ENCODE data around the gene ADAMTS17.

Gene ADAMTS17

DNA sequence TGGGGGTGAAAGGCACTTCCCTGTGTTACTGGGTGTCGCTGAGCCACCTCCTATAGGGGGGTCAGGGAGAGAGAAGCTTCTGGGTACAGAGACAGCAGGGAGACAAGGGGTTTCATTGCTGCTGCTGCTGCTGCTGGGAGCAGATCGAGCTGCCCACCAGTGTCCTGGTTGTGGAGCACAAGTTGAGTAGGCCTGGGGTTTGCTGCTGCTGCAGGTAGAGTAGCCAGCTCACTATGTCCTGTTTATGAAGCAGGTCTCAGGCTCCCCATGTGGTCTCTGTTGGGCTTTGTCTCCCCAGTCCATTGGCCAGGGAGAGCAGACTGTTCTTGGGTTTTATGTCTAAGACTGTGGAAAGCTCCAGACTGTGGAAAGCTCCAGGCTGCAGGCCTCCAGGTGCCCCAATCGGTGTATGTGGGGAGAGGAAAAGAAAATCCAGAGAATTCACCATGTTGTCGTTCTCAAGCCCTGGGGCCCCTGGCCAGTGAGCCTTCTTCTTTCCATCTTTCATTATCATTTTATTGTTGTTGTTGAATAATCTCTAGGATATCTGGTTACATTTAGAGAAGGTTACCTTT, 157.8 kb downstream of the ADAMTS17 start:
- FAIRE-seq (no peak), DNase-seq (ENCODE audit: insufficient read length) (no peak)
- no peak for TF ChIP-seq POLR2AphosphoS5 (IDR thresholded peaks at IDR 0.05; ENCODE audit: low read depth, low read length)
- TF ChIP-seq POLR2A (IDR thresholded peaks at IDR 0.05; ENCODE audit: low read depth, low read length): no peak
- no peak for TF ChIP-seq TAF1 (IDR thresholded peaks at IDR 0.05; ENCODE audit: borderline replicate concordance, low read depth, low read length)

DNA sequence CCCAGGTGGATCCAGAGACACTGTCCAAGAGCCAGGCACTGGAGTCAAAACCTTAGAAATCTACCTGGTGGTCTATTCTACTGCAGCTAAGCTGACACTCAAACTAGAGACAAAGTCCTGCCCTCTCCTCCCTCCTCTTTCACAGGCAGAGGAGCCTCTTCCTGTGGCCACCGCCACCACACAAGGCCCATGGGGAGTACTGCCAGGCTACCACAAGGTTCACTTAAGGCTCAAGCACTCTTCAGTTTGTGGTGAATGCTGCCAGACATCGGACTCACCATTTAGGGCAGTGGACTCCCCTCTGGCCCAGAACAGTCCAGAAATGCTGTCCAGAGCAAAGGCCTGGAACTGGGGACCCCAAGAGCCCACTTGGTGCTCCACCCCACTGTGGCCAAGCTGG, 160.9 kb downstream of the ADAMTS17 start:
- DNase-seq (ENCODE audit: insufficient read length): no peak
- no peak for FAIRE-seq
- TF ChIP-seq TAF1 (IDR thresholded peaks at IDR 0.05; ENCODE audit: borderline replicate concordance, low read depth, low read length) (no peak), POLR2A (IDR thresholded peaks at IDR 0.05; ENCODE audit: low read depth, low read length) (no peak), POLR2AphosphoS5 (IDR thresholded peaks at IDR 0.05; ENCODE audit: low read depth, low read length) (no peak)

DNA sequence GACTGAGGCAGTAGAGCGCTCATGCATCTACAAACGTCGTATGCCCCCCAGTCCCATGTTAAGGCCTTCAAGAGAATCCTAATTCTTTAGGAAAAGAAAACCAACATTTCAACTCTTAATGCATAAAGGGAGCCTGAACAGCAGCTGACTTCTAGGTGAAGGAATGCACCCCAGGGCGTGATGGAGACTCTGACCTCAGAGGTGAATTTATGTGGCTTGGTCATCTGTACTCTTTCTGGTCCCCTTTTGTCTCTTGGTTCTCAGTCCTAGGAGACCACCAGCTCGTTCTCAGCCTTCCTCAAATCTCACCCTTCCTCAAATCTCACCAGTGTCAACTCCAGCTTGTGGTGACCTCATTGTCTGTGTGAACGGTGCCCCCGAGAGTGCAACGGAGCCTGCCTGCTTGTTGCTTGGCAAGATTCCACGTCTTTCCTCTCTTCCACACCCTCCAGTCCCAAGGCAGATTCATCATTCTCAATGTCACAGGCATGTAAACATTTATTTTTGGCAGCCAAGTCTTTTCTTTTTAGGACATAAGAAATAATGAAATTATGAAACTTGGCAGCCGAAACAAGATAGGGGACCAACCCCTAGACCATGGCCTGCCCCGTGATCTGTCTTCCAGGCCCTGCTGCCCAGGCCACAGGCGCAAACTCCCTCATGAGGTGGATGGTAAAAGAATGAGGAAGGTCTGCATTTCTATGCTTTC, 166.2 kb downstream of the ADAMTS17 start:
- FAIRE-seq (no peak), DNase-seq (ENCODE audit: insufficient read length) (no peak)
- no peak for TF ChIP-seq TAF1 (IDR thresholded peaks at IDR 0.05; ENCODE audit: borderline replicate concordance, low read depth, low read length)
- no peak for TF ChIP-seq POLR2AphosphoS5 (IDR thresholded peaks at IDR 0.05; ENCODE audit: low read depth, low read length)
- TF ChIP-seq POLR2A (IDR thresholded peaks at IDR 0.05; ENCODE audit: low read depth, low read length): no peak

DNA sequence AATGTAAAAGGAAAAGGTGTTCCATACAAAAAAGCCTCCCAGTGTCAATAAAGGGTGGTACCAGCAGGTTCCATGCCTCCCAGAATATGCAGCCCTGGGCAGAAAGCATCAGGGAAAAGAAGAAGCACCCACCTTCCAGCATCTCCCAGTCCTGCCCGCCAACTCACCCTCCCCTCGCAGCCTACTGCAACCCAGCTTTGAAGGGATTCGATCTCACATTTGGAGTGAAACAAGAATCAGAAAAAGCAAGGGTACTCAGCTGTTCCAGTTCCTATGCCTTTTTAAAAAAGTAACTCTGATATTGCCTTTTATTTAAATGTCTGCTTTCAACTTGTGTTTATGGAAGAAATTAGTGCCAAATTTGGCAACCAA, 166.9 kb downstream of the ADAMTS17 start:
- DNase-seq (ENCODE audit: insufficient read length): no peak
- TF ChIP-seq POLR2AphosphoS5 (IDR thresholded peaks at IDR 0.05; ENCODE audit: low read depth, low read length) (no peak), TAF1 (IDR thresholded peaks at IDR 0.05; ENCODE audit: borderline replicate concordance, low read depth, low read length) (no peak)
- FAIRE-seq: no peak

DNA sequence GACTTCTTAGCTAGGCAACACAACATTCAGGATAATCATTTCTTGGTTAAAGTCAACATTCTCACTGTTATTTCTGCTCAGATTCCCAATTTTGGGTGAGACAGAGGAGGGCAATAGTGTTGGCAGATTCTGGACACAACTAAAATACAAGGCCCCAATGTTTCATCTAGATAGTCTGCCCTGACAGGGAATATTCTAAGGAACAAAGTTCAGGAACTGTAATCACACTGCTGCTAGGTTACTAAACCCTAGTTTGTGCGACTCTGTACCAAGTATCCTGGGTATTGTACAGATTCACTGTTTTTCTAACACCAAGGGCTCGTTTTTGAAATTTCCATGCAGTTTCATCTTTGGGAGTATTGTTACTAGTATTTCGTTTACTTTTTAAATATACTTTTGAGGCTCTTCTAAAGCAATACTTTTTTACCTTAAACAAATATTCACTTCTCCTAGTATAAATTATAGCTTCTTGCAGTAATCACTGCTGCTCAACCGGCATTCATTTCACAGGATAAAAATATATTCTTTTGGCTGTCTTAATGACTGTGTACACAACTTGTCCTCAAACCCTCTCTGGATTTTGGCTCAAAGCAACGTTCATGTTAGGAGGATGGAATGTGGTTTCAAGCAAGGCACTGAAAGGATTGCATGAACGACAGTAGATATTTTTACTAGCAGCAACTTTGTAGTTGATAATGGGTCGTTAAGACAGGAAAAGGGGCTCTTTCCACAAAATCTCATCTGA, 167.4 kb downstream of the ADAMTS17 start:
- TF ChIP-seq POLR2AphosphoS5 (IDR thresholded peaks at IDR 0.05; ENCODE audit: low read depth, low read length) (no peak), TAF1 (IDR thresholded peaks at IDR 0.05; ENCODE audit: borderline replicate concordance, low read depth, low read length) (no peak), POLR2A (IDR thresholded peaks at IDR 0.05; ENCODE audit: low read depth, low read length) (no peak)
- no peak for DNase-seq (ENCODE audit: insufficient read length)
- no peak for FAIRE-seq

DNA sequence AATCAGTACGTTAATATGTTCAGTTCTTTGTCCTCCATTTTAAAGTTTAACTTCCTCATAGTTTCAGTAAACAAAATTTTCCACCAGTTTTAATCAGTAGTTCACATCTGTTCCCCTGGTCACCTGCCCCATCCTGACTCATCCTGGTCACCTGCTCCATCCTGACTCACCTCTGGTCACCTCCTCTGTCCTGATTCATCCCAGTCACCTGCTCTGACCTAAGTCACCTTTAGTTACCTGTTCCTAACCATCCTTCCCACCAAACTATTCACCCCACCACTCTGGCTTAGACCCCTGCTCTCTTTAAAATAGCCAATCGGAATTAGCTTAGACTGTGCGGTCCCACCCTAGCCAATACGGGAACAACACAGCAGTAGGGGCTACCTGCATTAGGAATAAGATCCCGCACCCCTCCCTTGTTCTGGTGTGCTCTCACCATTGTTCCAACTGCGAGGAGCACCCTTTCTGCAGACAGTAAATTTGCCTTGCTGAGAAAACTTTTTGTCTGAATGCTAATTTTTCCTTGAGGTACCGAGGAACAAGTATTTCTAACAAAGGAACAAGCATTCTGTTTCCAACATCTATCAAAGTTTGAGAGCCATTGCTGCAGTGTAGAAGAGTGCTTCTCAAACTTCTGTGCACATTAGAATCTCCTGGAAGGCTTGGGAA, 169.3 kb downstream of the ADAMTS17 start:
- FAIRE-seq: no peak
- no peak for DNase-seq (ENCODE audit: insufficient read length)
- no peak for TF ChIP-seq POLR2AphosphoS5 (IDR thresholded peaks at IDR 0.05; ENCODE audit: low read depth, low read length)
- no peak for TF ChIP-seq POLR2A (IDR thresholded peaks at IDR 0.05; ENCODE audit: low read depth, low read length)
- no peak for TF ChIP-seq TAF1 (IDR thresholded peaks at IDR 0.05; ENCODE audit: borderline replicate concordance, low read depth, low read length)

DNA sequence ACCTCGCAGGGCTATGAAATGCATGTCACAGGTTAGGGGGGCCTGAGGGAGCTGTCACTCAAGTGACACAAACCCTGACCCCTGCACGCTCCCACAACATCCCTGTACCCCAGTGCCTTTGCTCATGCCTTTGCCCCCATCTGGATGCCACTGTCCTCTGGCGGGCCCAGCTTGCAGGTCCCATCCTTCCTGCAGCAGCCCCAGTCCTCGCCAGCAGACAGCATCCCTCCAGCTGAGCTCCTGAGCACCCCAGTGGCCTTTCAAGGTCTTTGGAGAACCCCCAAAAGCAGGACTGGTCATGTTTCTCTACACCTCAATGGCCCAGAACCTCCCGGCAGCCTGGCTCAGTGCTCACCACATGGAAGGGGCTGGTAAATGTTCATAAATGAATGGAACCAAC, 170.4 kb downstream of the ADAMTS17 start:
- DNase-seq (ENCODE audit: insufficient read length): no peak
- no peak for FAIRE-seq
- TF ChIP-seq POLR2A (IDR thresholded peaks at IDR 0.05; ENCODE audit: low read depth, low read length) (no peak), TAF1 (IDR thresholded peaks at IDR 0.05; ENCODE audit: borderline replicate concordance, low read depth, low read length) (no peak), POLR2AphosphoS5 (IDR thresholded peaks at IDR 0.05; ENCODE audit: low read depth, low read length) (no peak)

DNA sequence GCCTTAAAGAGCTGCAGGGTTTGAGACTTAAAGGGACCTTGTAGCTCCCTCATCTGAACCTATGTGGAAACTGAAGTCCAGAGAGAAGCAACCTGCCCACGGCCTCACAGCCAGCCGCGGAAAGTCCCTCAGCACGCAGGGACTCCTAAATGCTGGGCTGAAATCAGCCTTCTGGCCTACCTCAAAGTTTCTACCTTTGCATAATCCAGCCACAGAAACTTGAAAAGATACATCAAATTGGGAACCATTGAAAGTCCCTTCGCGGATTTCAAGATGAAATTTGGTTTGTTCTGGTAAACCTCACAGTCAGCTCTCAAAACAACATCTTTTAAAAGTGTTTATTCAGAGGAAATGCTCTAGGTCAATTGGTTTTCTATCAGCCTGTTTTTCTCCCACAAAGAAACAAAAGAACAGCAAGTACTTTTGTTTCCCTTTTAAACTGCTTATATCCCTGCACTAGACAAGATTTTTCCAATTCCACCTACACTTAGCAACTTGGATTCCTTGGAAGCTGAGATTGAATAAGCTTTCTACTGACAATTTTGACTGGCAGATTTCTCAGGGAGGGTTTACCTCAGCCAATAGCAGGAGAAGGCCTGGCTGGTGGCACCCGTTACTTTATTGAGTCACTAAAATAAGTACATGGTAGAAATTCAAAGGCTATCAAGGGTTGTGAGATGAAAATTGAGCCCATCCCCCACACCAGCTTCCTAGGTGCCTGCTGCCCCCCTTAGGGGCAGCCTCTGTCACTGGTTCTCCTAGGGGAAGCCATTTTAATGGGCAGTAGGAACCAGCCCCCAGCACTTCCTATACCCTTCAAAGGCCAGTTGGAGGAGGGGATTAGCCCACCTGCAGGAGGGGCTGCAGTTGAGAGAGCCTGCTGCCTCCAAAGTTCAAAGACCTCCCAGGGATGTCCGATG, 171.2 kb downstream of the ADAMTS17 start:
- DNase-seq (ENCODE audit: insufficient read length): no peak
- TF ChIP-seq POLR2AphosphoS5 (IDR thresholded peaks at IDR 0.05; ENCODE audit: low read depth, low read length) (no peak), TAF1 (IDR thresholded peaks at IDR 0.05; ENCODE audit: borderline replicate concordance, low read depth, low read length) (no peak), POLR2A (IDR thresholded peaks at IDR 0.05; ENCODE audit: low read depth, low read length) (no peak)

DNA sequence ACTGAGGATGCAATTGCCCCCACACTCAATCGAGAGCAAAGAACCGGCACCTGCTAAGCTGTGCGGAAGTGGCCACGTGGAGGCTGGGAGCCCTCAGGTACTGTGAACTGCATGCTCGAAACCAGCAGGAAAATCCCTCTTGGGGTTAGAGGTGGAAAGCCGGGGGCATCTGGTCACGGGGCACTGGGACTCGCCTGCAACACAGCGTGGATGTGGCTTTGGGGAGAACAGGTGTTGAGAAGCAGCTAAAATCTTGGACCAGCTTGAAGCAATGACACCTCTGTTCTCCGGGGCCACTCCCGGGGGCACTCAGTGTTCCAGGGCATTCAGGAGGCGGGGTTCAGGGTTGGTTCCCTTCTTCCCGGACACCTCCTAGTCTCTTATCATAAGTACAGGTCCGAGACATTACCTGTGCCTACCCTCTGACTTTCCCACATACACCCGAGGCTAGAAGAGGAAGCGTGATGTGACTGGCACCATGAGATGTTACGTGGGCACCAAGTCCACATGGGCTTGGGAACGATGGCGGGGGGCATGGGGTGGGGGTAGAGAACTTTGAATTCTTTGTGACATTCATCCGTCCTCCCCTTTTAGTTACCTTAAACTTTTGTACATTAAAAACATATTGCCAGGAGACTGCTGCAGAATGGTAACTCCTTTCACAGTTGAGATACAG, 172.0 kb downstream of the ADAMTS17 start:
- FAIRE-seq: no peak
- TF ChIP-seq TAF1 (IDR thresholded peaks at IDR 0.05; ENCODE audit: borderline replicate concordance, low read depth, low read length) (no peak), POLR2AphosphoS5 (IDR thresholded peaks at IDR 0.05; ENCODE audit: low read depth, low read length) (no peak), POLR2A (IDR thresholded peaks at IDR 0.05; ENCODE audit: low read depth, low read length) (no peak)
- DNase-seq (ENCODE audit: insufficient read length): no peak

More for the DNA sequence above, 171.2 kb downstream of the ADAMTS17 start:
- peak; percentile 27 for FAIRE-seq

DNA sequence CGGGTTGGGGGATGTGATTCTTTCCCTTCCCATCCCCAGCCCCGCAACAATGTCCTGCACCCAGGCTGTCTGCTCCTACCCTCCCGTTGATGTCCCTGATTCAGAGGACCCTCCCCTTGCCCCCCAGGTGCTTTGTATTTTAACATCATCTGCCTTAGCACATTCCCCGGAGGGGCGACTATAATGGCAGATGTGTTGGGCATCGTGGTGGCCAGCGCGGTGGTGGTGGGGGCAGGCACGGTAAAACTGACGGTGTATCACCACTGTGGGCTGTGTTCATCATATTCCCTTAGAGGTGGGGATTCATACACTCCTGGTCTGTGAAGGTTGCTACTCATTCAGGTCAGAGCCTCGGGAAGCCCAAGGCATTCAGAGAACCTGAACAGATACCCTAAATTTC, 173.0 kb downstream of the ADAMTS17 start:
- no peak for DNase-seq (ENCODE audit: insufficient read length)
- FAIRE-seq: no peak
- no peak for TF ChIP-seq TAF1 (IDR thresholded peaks at IDR 0.05; ENCODE audit: borderline replicate concordance, low read depth, low read length)
- TF ChIP-seq POLR2AphosphoS5 (IDR thresholded peaks at IDR 0.05; ENCODE audit: low read depth, low read length): no peak
